Esophagus muscularis mucosa (tissue), 4 donors: ENCODE data around the gene ATE1. TPM values are rescaled to one million over a fixed set of nuclear protein-coding genes. Genes with fewer than 3 reads are reported as not detected.

ENCODE experiments used
- DNase-seq: peaks from one replicate; pipeline ENCODE4 v3.0.0-alpha.2; 2017; ENCODE audit errors: extremely low spot score
- H3K27ac ChIP-seq, 4 donors: fragments of 200-600 bp; sonication (generic); replicated peaks in 1 of 4; 1 replicate in 3 of 4; 2 replicates in 1 of 4; pipeline ENCODE4 v1.5.1; 2016 to 2019; ENCODE audit warnings: mild to moderate bottlenecking in 1 of 4
- H3K27me3 ChIP-seq, 4 donors: fragments of 200-600 bp; sonication (generic); one replicate each; pipeline versions ENCODE4 v1.5.1 to v1.6.0; 2016 to 2019
- H3K36me3 ChIP-seq, 4 donors: fragments of 200-600 bp; sonication (generic); one replicate each; pipeline ENCODE4 v1.5.1; 2016 to 2019
- H3K4me1 ChIP-seq, 4 donors: fragments of 200-600 bp; sonication (generic); one replicate each; pipeline ENCODE4 v1.5.1; 2016 to 2019
- H3K4me3 ChIP-seq, 4 donors: fragments of 200-600 bp; sonication (generic); 1 replicate in 2 of 4; 2 replicates in 2 of 4; pipeline ENCODE4 v1.5.1; 2016 to 2019; ENCODE audit warnings: mild to moderate bottlenecking in 4 of 4, moderate library complexity in 1 of 4
- H3K9me3 ChIP-seq, 4 donors: fragments of 200-600 bp; sonication (generic); 1 replicate in 3 of 4; 2 replicates in 1 of 4; pipeline ENCODE4 v1.5.1; 2016 to 2019
- EP300 ChIP-seq: sonication (generic); formaldehyde crosslinking; IDR thresholded peaks from one replicate; pipeline ENCODE4 v1.6.1; 2017; ENCODE audit warnings: antibody characterized with exemption
- POLR2A ChIP-seq: fragments of 450-650 bp; IDR thresholded peaks from one replicate; pipeline ENCODE4 v1.6.1; 2017; ENCODE audit warnings: antibody characterized with exemption, moderate library complexity, mild to moderate bottlenecking, low read depth
- POLR2AphosphoS5 ChIP-seq, 2 donors: sonication (generic); formaldehyde crosslinking; IDR thresholded peaks; one replicate each; pipeline ENCODE4 v1.6.1; 2017; ENCODE audit warnings: antibody characterized with exemption in 2 of 2
- WGBS: methylation state at CpG from one replicate; pipeline ENCODE4 v1.1.5; 2018; 5-methylcytosine and 5-hydroxymethylcytosine counted together
- intact Hi-C: fragments of 100-400 bp; cut with DNase I; formaldehyde crosslinking; loops from one replicate; pipeline ENCODE4 v1.15.1; 2023
- total RNA-seq, 4 donors: library from RNA; depleted of rRNA; stranded (reverse); fragments of >200 nt; gene quantifications; one replicate each; pipeline versions ENCODE4 v1.1.0 to v1.2.1, GENCODE V29; 2016
- TF ChIP-seq, protein P1 (sequence below), 3 experiments: fragments of 200-600 bp in 2 of 3; fragments of 450-650 bp in 1 of 3; sonication (generic) in 2 of 3; IDR thresholded peaks; one replicate each; pipeline ENCODE4 v1.5.1; 2017 to 2019; ENCODE audit warnings: antibody characterized with exemption in 3 of 3, mild to moderate bottlenecking in 2 of 3, moderate library complexity in 1 of 3

ATE1 gene
- total RNA-seq, 4 donors from 2014 or later: 27.8 to 29.5 (median 28.4) TPM

- Histone ChIP-seq H3K27ac (no peak overlapping the region), H3K27me3 (no peaks in the 10 kb centered on the region), H3K9me3 (no peaks in the 10 kb centered on the region), H3K4me3 (no peak overlapping the region), H3K36me3 (peaks cover 0 to 49% (median 23%) of the 10 kb centered on the region in 4 donors), H3K4me1 (no peaks in the 10 kb centered on the region)
- TF ChIP-seq EP300 (no peak), POLR2AphosphoS5 (IDR thresholded peaks at IDR 0.05) (no peak), POLR2A (no peak)
- TF ChIP-seq, protein P1, sequence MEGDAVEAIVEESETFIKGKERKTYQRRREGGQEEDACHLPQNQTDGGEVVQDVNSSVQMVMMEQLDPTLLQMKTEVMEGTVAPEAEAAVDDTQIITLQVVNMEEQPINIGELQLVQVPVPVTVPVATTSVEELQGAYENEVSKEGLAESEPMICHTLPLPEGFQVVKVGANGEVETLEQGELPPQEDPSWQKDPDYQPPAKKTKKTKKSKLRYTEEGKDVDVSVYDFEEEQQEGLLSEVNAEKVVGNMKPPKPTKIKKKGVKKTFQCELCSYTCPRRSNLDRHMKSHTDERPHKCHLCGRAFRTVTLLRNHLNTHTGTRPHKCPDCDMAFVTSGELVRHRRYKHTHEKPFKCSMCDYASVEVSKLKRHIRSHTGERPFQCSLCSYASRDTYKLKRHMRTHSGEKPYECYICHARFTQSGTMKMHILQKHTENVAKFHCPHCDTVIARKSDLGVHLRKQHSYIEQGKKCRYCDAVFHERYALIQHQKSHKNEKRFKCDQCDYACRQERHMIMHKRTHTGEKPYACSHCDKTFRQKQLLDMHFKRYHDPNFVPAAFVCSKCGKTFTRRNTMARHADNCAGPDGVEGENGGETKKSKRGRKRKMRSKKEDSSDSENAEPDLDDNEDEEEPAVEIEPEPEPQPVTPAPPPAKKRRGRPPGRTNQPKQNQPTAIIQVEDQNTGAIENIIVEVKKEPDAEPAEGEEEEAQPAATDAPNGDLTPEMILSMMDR (IDR thresholded peaks at IDR 0.05): no peak
- intact Hi-C loops: no loop called here
- WGBS: 98% methylated on average over 2 of the region's 2 CpGs
- no peak for DNase-seq
Observed at GRCh38 chr10:121846555-121846954, 81.3 kb downstream of the ATE1 start.

GRCh38 chr10:121845044-121845784, 82.6 kb downstream of the ATE1 start:
- TF ChIP-seq, protein P1 (IDR thresholded peaks at IDR 0.05): no peak
- TF ChIP-seq EP300 (no peak), POLR2AphosphoS5 (IDR thresholded peaks at IDR 0.05) (no peak), POLR2A (no peak)
- WGBS: 96% methylated on average over 3 of the region's 3 CpGs
- Histone ChIP-seq H3K9me3 (no peaks in the 10 kb centered on the region), H3K27ac (no peak overlapping the region), H3K4me1 (no peaks in the 10 kb centered on the region), H3K4me3 (no peak overlapping the region), H3K27me3 (no peaks in the 10 kb centered on the region), H3K36me3 (peaks cover 0 to 44% (median 19%) of the 10 kb centered on the region in 4 donors)
- intact Hi-C loops: no loop called here
- no peak for DNase-seq

DNA sequence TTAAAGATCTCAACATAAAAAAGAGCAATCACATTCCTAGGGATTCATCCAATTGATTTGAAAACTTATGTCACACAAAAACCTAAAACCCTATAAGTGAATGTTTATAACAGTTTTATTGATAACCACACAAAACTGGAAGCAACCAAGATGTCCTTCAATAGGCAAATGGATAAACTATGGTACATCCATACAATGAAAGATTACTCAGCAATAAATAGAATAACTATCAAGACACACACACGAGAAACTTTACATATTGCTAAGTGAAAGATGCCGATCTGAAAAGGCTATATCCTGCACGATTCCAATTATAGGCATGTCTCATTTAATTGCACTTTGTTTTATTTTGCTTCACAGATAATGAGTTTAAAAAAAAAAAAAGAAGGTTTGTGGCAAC, 83.3 kb downstream of the ATE1 start:
- intact Hi-C loops: no loop called here
- Histone ChIP-seq H3K27me3 (no peaks in the 10 kb centered on the region), H3K36me3 (peaks cover 0 to 37% (median 18%) of the 10 kb centered on the region in 4 donors), H3K4me1 (no peaks in the 10 kb centered on the region), H3K27ac (no peak overlapping the region), H3K9me3 (no peaks in the 10 kb centered on the region), H3K4me3 (no peak overlapping the region)
- DNase-seq: no peak
- WGBS: 82% methylated on average over 3 of the region's 3 CpGs
- TF ChIP-seq POLR2A (no peak), EP300 (no peak), POLR2AphosphoS5 (IDR thresholded peaks at IDR 0.05) (no peak)
- TF ChIP-seq, protein P1 (IDR thresholded peaks at IDR 0.05): no peak

DNA sequence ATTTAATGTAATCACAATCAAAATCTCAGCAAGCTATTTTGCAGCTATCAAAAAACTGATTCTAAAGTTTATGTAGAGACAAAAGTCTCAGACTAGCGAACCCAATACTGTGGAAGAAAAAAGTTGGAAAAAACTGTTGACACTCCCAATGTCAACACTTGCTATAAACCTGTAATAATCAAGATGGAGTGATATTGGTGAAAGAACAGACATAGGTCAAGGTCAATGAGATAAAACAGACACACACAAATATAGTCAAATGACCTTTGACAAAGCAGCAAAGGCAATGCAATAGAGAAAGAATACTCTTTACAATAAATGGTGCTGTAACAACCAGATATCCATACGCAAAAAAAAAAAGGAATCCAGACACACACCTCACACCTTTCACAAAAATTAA, 84.5 kb downstream of the ATE1 start:
- 93% methylated on average over 2 of the region's 2 CpGs for WGBS
- DNase-seq: no peak

More for the DNA sequence above, 84.5 kb downstream of the ATE1 start:
- intact Hi-C loops: no loop called here
- no peaks in the 10 kb centered on the region for H3K9me3 ChIP-seq
- no peak overlapping the region for H3K4me3 ChIP-seq
- no peaks in the 10 kb centered on the region for H3K4me1 ChIP-seq
- peaks cover 0 to 33% (median 8%) of the 10 kb centered on the region in 4 donors for H3K36me3 ChIP-seq
- TF ChIP-seq POLR2A (no peak), POLR2AphosphoS5 (IDR thresholded peaks at IDR 0.05) (no peak), EP300 (no peak)
- TF ChIP-seq, protein P1 (IDR thresholded peaks at IDR 0.05): no peak
- no peaks in the 10 kb centered on the region for H3K27me3 ChIP-seq
- H3K27ac ChIP-seq: no peak overlapping the region
